Measurements from ENCODE around the gene TMEM183A.

TMEM183A gene, protein sequence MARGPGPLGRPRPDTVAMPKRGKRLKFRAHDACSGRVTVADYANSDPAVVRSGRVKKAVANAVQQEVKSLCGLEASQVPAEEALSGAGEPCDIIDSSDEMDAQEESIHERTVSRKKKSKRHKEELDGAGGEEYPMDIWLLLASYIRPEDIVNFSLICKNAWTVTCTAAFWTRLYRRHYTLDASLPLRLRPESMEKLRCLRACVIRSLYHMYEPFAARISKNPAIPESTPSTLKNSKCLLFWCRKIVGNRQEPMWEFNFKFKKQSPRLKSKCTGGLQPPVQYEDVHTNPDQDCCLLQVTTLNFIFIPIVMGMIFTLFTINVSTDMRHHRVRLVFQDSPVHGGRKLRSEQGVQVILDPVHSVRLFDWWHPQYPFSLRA
- total RNA-seq: 59.6 to 102 (median 81.6) reads per million in 9 experiments

DNA sequence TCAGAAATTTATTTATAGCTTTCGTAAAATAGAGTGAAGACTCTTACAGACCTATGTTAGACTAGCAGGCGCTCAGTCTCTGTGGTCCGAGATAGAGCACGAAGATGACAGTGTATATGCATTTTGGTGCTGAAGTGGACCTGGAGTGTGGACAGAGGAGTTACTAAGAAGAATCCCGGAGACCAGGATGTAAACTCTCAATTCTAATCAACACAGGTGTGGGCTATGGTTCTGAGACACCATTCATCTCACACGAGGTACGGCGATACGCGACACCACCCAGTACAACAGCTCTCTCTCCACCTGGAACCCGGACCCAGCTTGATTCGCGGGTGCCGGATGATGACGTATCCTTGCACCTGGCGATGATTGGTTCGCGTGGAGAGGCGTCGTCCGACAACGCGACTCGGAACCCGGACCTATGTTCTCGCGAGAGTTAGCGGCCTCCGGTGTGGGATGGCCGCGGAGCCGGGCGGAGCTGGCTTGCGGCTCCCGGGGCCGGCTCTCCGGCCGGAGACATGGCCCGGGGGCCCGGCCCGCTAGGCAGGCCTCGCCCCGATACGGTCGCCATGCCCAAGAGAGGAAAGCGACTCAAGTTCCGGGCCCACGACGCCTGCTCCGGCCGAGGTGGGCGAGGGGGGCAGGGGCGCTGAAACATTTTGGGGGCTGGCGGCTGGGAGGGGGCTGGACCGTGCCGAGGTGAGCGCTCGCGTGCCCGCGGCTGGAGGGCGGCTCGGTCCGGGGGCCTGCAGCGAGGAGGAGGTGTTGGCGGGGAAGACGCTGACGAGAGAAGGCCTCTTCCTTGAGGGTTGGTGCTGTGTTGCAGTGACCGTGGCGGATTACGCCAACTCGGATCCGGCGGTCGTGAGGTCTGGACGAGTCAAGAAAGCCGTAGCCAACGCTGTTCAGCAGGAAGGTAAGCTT lies at the start of gene TMEM183A:
Gene TMEM183A (plus strand): TSS at position 427 of the 924 bp plus-strand sequence. CDS start 92 bp downstream, at position 519.
- H3K36me3 Mint-ChIP-seq (ENCODE audit: insufficient read depth): peaks cover 53% of the 10 kb centered on the region

DNA sequence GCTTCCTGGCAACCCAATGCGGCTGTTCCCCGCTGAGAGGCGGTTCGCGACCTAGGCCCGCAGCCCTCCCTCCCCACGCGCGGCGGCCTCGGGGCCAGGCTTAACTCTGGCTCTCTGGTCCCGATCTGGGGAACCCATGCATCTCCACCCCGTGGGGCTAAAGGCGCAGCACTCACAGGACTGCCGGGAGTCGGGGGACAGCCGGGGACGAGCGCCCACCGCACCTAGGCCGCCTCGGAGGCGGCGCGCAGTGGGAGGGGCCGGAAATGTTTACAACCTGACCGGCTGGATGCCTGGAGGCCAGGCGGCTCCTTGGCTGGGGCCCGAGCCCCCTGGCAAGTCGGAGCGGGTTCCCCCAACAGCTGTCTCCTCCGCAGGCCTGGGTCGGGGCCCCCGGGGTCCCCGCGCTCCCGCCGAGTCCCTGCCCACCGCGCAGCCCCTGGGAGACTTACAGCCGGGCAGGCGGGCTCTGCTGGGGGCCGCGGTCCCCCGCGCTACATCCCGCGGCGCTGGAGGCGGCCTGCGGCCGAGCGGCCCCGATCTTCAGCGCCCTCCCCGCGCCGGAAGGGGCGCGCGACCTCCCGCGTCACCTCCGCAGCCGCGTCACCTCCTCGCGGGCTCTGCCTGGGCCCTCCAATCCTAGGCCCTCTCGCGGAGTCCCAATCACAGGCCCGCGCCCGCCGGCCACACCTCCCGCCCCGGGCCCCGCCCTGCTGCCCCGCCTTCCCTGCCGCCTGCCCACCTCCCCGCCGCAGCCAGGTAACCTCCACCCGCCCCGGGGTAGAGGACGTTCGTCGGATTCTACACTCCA lies 49.2 kb upstream of the TMEM183A start, which contains the start of gene ADIPOR1:
Gene ADIPOR1 (minus strand): TSS at position 580 of the 811 bp plus-strand sequence. CDS start 7,242 bp downstream, outside the sequence.
- Mint-ChIP-seq H3K27me3 (no peaks in the 10 kb centered on the region), H3K4me3 (peak within 1 kb of the TSS; percentile 84 to 86), H3K9me3 (no peaks in the 10 kb centered on the region), H3K36me3 (ENCODE audit: insufficient read depth) (peaks cover 5% of the 10 kb centered on the region), H3K27ac (peak within 1 kb of the TSS; percentile 88 to 95), H3K4me1 (ENCODE audit: low read depth in 2 of 2) (peaks cover 18 to 39% of the 10 kb centered on the region in 2 donors)
- peak; percentile 90 to 94 (median 90) for DNase-seq
- ATAC-seq (replicated peaks): peak; percentile 92

More for the DNA sequence above, at the start of gene TMEM183A:
- H3K9me3 Mint-ChIP-seq: no peaks in the 10 kb centered on the region
- H3K27ac Mint-ChIP-seq: peak within 1 kb of the TSS; percentile 96 to 98
- DNase-seq (peak; percentile 89 to 93 (median 91)), ATAC-seq (replicated peaks) (peak; percentile 91)
- no peaks in the 10 kb centered on the region for H3K27me3 Mint-ChIP-seq
- peak within 1 kb of the TSS; percentile 88 to 95 for H3K4me3 Mint-ChIP-seq
- H3K4me1 Mint-ChIP-seq (ENCODE audit: low read depth in 2 of 2): peaks cover 24 to 35% of the 10 kb centered on the region in 2 donors

DNA sequence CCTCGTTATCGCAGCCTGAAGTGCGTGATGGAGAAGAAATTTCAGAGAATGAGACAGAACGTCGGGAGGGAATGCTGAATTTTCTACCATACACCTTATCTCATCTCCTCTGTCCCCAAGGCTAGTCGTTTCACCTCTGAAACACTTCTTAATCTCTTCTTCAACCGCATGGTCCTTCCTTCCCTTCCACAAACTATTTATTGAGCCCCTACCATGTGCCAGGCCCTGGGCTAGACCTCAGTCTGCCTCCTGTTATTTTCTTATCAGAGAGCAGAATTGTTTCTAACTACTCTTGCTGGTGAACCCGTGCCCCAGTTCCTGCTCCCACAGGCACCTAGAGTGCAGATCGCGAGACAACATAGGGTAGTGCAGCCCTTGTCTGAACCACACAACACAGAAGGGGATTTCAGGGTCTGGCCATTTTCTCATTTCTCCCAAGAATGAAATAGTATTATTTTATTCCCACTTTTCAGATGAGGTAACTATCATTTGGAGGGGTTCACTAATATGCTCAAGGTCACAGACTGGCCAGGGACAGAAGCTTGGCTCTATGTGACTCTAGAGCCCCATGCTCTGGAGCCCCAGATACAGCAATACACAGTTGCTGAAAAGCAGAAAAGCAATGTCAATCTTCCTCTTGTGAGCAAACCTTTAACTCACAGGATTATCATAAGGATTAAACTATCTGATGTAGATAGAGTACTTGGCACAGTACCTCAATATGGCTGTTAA lies 48.5 kb upstream of the TMEM183A start:
- peaks cover 5% of the 10 kb centered on the region for H3K36me3 Mint-ChIP-seq (ENCODE audit: insufficient read depth)
- peak overlapping the region; percentile 84 to 86 for H3K4me3 Mint-ChIP-seq
- peaks cover 16 to 37% of the 10 kb centered on the region in 2 donors for H3K4me1 Mint-ChIP-seq (ENCODE audit: low read depth in 2 of 2)
- H3K27me3 Mint-ChIP-seq: no peaks in the 10 kb centered on the region
- H3K9me3 Mint-ChIP-seq: no peaks in the 10 kb centered on the region
- DNase-seq: peak in 2 of 3 experiments; percentile 21 to 26
- peak; percentile 33 for ATAC-seq (replicated peaks)
- H3K27ac Mint-ChIP-seq: peak overlapping the region; percentile 88 to 95

DNA sequence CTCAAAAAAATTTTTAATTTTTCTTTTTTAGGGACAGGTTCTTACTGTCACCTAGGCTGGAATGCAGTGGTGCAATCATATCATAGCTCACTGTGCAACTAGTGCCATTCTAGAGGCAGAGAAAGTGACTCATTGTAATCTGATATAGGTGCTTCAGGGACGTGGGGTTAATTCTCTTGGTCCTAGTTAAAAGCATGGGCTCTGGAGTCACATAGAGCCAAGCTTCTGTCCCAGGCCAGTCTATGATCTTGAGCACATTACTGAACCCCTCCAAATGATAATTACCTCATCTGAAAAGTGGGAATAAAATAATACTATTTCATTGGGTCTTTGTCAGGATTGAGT lies 47.9 kb upstream of the TMEM183A start:
- H3K36me3 Mint-ChIP-seq (ENCODE audit: insufficient read depth): peaks cover 7% of the 10 kb centered on the region
- H3K27me3 Mint-ChIP-seq: no peaks in the 10 kb centered on the region
- H3K4me1 Mint-ChIP-seq (ENCODE audit: low read depth in 2 of 2): peaks cover 12 to 32% of the 10 kb centered on the region in 2 donors
- peak overlapping the region in 1 of 2 donors; percentile 88 for H3K27ac Mint-ChIP-seq
- H3K9me3 Mint-ChIP-seq: no peaks in the 10 kb centered on the region
- peak overlapping the region; percentile 84 to 86 for H3K4me3 Mint-ChIP-seq
- ATAC-seq (replicated peaks): no peak
- DNase-seq: no peak

DNA sequence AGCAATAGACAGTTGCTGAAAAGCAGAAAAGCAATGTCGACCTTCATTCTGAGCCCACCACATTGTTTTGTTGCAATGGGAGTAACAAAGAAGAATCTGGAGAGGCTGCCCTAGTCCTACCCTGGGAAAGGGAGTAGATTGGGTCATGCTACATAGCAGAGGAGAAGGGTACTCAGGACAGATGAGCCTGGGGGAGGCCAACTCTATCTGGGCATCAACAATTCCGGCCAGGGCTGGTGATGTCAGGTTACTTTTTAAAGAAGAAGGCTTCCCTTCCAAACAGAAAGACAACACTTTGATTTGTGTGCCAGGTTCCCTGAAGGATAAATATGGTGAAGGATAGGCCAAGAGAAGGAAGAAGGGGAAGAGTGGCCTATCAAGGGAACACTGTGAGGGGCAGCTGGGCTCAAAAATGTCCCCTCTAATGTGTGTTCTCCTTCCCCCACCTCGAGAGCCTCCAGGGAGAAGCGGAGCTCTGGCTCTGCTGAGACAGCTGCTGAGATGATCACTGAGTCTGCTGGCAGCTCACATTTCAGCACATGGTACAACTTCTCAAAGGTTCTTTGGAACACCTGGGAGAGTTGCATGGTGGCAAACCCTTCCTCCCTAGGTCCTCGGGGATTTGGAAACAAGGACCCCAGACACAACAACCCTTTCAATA lies 45.8 kb upstream of the TMEM183A start:
- Mint-ChIP-seq H3K4me1 (ENCODE audit: low read depth in 2 of 2) (peaks cover 16 to 17% of the 10 kb centered on the region in 2 donors), H3K27me3 (no peaks in the 10 kb centered on the region), H3K27ac (peak overlapping the region in 1 of 2 donors; percentile 56), H3K9me3 (no peaks in the 10 kb centered on the region), H3K36me3 (ENCODE audit: insufficient read depth) (peaks cover 10% of the 10 kb centered on the region), H3K4me3 (no peak overlapping the region)
- no peak for ATAC-seq (replicated peaks)
- no peak for DNase-seq

DNA sequence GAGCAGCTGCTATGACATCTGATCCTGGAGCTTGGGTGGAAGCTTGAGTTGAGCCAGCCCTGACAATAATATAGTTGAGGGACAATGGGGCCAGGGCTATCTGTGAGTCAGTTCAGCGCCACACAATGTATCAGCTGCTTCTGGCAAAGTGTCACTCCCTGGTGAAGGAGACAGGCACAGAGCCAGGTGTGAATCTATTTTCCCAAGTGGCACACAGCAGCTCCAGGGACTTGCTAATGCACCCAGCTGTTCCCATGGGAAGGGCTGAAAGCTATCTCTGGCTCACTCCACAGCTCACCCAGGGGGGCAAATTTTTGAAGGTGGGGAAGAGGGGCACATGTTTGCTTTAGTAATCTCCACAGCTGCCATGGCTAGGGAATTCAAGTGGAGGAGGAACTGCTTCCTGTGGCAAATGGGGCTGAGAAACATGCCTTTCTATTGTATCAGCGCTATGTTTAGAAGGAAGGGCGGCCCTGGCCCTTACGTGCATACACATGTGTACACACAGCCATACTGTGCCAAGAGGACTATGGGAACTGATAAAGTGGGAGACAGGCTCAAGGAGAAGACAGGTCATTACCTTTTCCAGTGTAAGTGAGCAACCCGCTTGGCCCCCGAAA lies 42.3 kb upstream of the TMEM183A start:
- Mint-ChIP-seq H3K27ac (peak overlapping the region; percentile 65 to 84), H3K9me3 (no peaks in the 10 kb centered on the region), H3K4me3 (no peak overlapping the region), H3K27me3 (no peaks in the 10 kb centered on the region), H3K4me1 (ENCODE audit: low read depth in 2 of 2) (peaks cover 11 to 20% of the 10 kb centered on the region in 2 donors), H3K36me3 (ENCODE audit: insufficient read depth) (peaks cover 12% of the 10 kb centered on the region)
- DNase-seq (no peak), ATAC-seq (replicated peaks) (no peak)

DNA sequence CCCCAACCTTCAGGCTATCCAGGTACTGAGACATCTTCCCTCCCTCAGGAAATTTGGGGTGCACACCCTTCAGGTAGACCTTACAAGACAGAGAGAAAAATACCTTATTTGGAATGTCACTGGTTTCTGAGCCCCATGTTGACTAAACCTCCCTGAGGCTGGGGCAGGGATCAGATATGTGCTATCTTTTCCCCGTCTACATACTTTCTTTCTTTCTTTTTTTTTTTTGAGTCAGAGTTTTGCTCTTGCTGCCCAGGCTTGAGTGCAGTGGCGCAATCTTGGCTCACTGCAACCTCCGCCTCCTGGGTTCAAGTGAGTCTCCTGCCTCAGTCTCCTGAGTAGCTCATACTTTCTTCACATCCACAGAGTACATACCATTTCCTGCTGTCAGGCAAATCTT lies 41.8 kb upstream of the TMEM183A start:
- peaks cover 11 to 20% of the 10 kb centered on the region in 2 donors for H3K4me1 Mint-ChIP-seq (ENCODE audit: low read depth in 2 of 2)
- H3K27me3 Mint-ChIP-seq: no peaks in the 10 kb centered on the region
- H3K4me3 Mint-ChIP-seq: no peak overlapping the region
- no peak for DNase-seq
- no peaks in the 10 kb centered on the region for H3K9me3 Mint-ChIP-seq
- no peak for ATAC-seq (replicated peaks)
- peaks cover 12% of the 10 kb centered on the region for H3K36me3 Mint-ChIP-seq (ENCODE audit: insufficient read depth)
- H3K27ac Mint-ChIP-seq: peak overlapping the region; percentile 65 to 84

DNA sequence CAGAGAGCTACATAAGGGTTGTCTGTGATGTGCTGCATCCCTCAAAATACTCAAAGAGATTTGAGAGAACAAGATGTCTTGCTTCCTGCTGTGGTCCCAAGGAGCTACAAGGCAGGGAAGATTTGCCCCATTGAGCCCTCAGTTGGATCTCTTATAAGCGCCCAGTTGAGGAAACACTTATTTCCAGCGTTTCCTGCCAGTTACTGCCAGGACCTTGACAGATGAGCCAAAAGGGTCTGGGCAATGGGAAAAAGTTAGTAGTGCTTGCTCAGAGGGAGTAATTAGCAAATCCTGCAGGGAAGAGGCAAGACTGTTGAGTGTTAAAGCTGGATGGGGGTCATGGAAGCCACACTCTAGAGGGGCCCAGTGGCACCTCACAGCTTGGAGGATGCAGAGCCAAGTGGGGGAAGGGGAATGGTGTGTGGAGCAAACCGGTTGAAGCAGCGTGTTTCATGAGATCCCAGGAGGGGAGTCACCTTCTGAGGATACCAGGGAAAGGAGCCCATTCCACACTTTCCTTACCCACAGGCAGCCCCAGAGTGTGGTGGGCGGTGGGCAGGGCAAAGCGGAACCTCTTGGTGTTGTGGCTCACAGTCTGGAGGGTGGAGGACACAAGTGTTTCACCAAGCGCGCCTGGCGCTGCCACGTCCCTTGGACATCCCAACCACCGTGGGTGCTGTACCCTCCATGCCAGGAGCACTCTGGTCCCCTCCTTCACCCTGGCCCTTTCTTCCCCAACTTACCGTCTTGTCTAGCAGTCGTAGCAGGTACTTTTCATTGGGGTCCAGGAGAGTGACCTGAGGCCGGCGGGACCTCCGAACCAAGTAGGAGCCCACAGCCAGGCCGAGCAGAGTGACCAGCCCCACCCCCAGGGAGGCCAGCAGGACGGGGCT lies 40.9 kb upstream of the TMEM183A start:
- Mint-ChIP-seq H3K9me3 (no peaks in the 10 kb centered on the region), H3K36me3 (ENCODE audit: insufficient read depth) (peaks cover 13% of the 10 kb centered on the region), H3K4me3 (peak overlapping the region; percentile 85 to 87), H3K27ac (peak overlapping the region; percentile 65 to 84), H3K27me3 (no peaks in the 10 kb centered on the region), H3K4me1 (ENCODE audit: low read depth in 2 of 2) (peaks cover 11 to 20% of the 10 kb centered on the region in 2 donors)
- DNase-seq (no peak), ATAC-seq (replicated peaks) (no peak)

DNA sequence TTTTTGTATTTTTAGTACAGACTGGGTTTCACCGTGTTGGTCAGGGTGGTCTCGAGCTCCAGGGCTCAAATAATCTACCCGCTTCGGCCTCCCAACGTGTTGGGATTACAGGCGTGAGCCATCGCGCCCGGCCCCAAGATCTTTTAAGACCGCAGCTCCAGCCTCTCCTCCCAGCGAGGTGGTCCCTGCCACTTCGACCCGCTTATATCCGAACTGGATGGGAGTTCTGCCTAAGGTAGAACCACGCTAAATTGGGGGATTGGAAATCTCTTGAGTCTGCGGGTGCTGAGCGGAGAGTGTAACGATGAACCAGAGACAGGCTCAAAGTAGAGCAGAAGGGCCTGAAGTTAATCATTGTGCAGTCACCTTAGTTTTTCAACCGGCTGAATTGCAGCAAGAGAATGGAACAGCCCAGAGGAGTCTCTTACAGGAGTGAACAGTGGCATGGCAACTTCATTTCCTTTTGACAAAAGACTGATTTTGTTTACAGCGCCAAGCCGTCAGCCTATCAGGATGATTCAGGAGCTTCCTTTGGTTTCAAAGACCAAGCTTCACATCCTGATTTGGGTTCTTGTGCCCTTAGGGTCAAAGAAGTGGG lies 39.4 kb upstream of the TMEM183A start:
- Mint-ChIP-seq H3K4me3 (peak overlapping the region; percentile 85 to 87), H3K36me3 (ENCODE audit: insufficient read depth) (peaks cover 15% of the 10 kb centered on the region), H3K4me1 (ENCODE audit: low read depth in 2 of 2) (peaks cover 11 to 20% of the 10 kb centered on the region in 2 donors), H3K27me3 (no peaks in the 10 kb centered on the region), H3K9me3 (no peaks in the 10 kb centered on the region), H3K27ac (peak overlapping the region; percentile 84 to 86)
- peak; percentile 23 for ATAC-seq (replicated peaks)
- DNase-seq: peak in 1 of 3 experiments; percentile 12

DNA sequence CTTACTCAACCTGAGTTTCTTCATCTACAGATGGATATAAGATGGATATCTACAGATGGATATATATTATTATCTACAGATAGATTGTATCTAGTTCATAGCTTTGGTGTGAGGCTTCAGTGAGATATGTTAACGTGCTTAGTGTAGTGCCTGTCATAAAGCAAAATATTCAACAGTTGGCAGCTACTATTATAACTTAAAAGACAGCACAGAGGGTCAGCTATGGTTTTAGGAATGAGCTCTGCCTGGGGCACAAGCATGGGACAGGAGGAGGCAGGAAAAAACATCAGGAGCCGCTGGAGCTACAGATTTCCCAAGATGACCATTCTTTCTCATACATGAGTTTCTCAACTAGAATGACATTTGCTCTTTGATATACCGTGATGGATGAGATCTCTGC lies 38.8 kb upstream of the TMEM183A start:
- Mint-ChIP-seq H3K4me1 (ENCODE audit: low read depth in 2 of 2) (peaks cover 11 to 20% of the 10 kb centered on the region in 2 donors), H3K36me3 (ENCODE audit: insufficient read depth) (peaks cover 15% of the 10 kb centered on the region), H3K4me3 (peak overlapping the region; percentile 85 to 87), H3K27ac (peak overlapping the region; percentile 84 to 86), H3K9me3 (no peaks in the 10 kb centered on the region), H3K27me3 (no peaks in the 10 kb centered on the region)
- DNase-seq: no peak
- ATAC-seq (replicated peaks): no peak
